Smooth muscle cell of bladder (primary cell): Measurements from ENCODE around the gene UGT2B15. TPM values are rescaled to one million over a fixed set of nuclear protein-coding genes. Genes with fewer than 3 reads are reported as not detected.

Experiments
- total RNA-seq: library from RNA; depleted of rRNA; stranded (reverse); fragments of >200 nt; gene quantifications from 2 replicates; pipeline ENCODE4 v1.2.3, GENCODE V29; 2014

The UGT2B15 gene
- not detected in 2 replicates for total RNA-seq

GRCh38 chr4:68670479-68670939 is at the start of gene UGT2B15:
UGT2B15 (minus strand) TSS chr4:68670652; CDS start chr4:68670618, 34 bp downstream.

Other genes with a start within 250 kb of the UGT2B15 start
- gene TMPRSS11E, start 223.2 kb downstream of the UGT2B15 start, total RNA-seq: not detected in 2 replicates
- gene UGT2B17, start 94.3 kb downstream of the UGT2B15 start, total RNA-seq: not detected in 2 replicates
- gene UGT2B10, start 145.3 kb upstream of the UGT2B15 start, total RNA-seq: not detected in 2 replicates